T-helper 1 cell (primary cell): ENCODE measurements around the gene NCF1.
"Not testable (repeated sequence)": the region's sequence is repeated elsewhere in the genome, so short reads cannot be mapped to it uniquely, and the experiment has no call there.

Experiments
- DNase-seq, 5 donors: peaks; one replicate each; pipeline ENCODE4 v3.0.0-alpha.2; 2012 to 2020
- total RNA-seq, 4 donors: gene quantifications; one replicate each; lab custom pipeline; 2026; lab: John Stamatoyannopoulos, UW

The NCF1 gene
- total RNA-seq, result 0 to 0.77 (median 0.74) reads per million in 4 donors

GRCh38 chr7:74773760-74774750 is at the start of gene NCF1:
Gene NCF1, plus strand, starts transcription at chr7:74774011. Its CDS starts 21 bp downstream, at chr7:74774032.
- DNase-seq, result not testable (repeated sequence)

- no peak for DNase-seq
These were observed 48.0 kb upstream of the NCF1 start for GRCh38 chr7:74725840-74726239.

GRCh38 chr7:74726309-74727101 is 47.3 kb upstream of the NCF1 start:
- DNase-seq, result no peak

- not testable (repeated sequence) for DNase-seq
These were observed 45.1 kb upstream of the NCF1 start for GRCh38 chr7:74728686-74729085.

GRCh38 chr7:74730186-74730585 is 43.6 kb upstream of the NCF1 start:
- DNase-seq, result not testable (repeated sequence)

- DNase-seq, result not testable (repeated sequence)
These were observed 33.7 kb upstream of the NCF1 start for GRCh38 chr7:74739974-74740703.

- DNase-seq, result not testable (repeated sequence)
These were observed 29.8 kb upstream of the NCF1 start for GRCh38 chr7:74743936-74744557.

GRCh38 chr7:74753921-74754482 is 19.8 kb upstream of the NCF1 start:
- not testable (repeated sequence) for DNase-seq

- DNase-seq, result not testable (repeated sequence)
These were observed 17.1 kb upstream of the NCF1 start for GRCh38 chr7:74756673-74757072.

GRCh38 chr7:74758268-74758667 is 15.5 kb upstream of the NCF1 start:
- DNase-seq, result not testable (repeated sequence)

- not testable (repeated sequence) for DNase-seq
These were observed 14.8 kb upstream of the NCF1 start for GRCh38 chr7:74758982-74759381.

- DNase-seq, result not testable (repeated sequence)
These were observed 8.4 kb upstream of the NCF1 start for GRCh38 chr7:74765205-74765918.

GRCh38 chr7:74766509-74766908 is 7.3 kb upstream of the NCF1 start:
- not testable (repeated sequence) for DNase-seq

GRCh38 chr7:74766991-74767390 is 6.8 kb upstream of the NCF1 start:
- DNase-seq, result not testable (repeated sequence)

- DNase-seq, result not testable (repeated sequence)
These were observed 3.7 kb upstream of the NCF1 start for GRCh38 chr7:74770062-74770461.

GRCh38 chr7:74772093-74772492 is 1.7 kb upstream of the NCF1 start:
- DNase-seq, result not testable (repeated sequence)

GRCh38 chr7:74775111-74775510 is 1.3 kb downstream of the NCF1 start:
- not testable (repeated sequence) for DNase-seq

- DNase-seq, result not testable (repeated sequence)
These were observed 5.2 kb downstream of the NCF1 start for GRCh38 chr7:74779053-74779452.

GRCh38 chr7:74781746-74782145 is 7.9 kb downstream of the NCF1 start:
- DNase-seq, result not testable (repeated sequence)

- DNase-seq, result not testable (repeated sequence)
These were observed 9.8 kb downstream of the NCF1 start for GRCh38 chr7:74783595-74783994.
